Left hindlimb (tissue), 1 donor: ENCODE results near the gene PRRC2B.
"Not testable (repeated sequence)": the region's sequence is repeated elsewhere in the genome, so short reads cannot be mapped to it uniquely, and the experiment has no call there.

Experiments used
- DNase-seq: peaks from one replicate; pipeline ENCODE4 v3.0.0-alpha.2; 2018

PRRC2B gene

DNA sequence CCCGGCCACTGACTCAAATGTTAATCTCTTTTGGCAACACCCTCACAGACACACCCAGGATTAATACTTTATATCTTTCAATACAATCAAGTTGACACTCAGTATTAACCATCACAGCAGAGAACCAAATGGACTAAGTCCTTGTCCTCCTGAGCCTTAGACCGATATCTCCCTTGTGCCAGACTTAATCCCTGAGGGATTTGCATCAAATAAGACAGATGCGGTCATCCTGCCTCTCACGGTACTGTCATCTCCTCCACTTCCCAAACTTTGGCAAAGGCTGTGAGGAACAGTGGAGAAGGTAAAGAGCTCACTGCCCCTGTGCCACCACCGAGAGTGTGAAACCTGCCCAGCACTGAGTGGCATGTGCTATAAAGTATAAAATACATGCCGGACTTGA lies 6.5 kb upstream of the PRRC2B start:
- DNase-seq, result no peak

DNA sequence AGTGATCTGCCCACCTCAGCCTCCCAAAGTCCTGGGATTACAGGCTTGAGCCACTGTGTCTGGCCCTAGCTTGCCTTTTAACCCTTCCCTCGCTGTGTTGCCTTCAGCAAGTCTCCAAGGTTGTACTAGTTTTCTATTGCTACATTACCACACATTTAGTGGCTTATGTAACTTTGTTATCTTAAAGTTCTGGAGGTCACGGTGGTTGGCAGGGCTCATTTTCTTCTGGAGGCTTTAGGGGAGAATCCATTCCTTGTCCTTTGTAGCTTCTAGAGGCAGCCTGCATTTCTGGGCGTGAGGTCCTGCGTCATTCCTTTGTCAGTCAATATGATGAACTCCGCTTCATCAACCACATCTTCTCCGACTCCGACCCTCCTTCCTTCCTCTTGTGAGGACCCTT lies 2.9 kb upstream of the PRRC2B start:
- DNase-seq, result no peak

DNA sequence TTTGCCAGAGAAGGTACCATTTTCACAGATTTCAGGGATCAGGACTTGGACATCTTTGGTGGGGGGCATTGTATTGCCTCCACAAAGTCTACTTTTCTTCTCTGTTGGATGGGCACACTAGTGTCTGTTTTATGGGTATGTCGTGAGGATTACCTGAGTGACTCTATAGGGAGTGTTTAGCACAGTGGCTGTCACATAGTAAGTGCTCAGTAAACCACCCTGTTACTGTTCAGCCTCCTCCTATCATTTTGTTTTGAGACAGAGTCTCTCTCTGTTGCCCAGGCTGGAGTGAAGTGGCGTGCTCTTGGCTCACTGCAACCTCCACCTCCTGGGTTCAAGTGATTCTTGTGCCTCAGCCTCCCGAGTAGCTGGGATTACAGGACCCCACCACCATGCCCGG lies 2.4 kb upstream of the PRRC2B start:
- no peak for DNase-seq

- DNase-seq, result peak; percentile 60
These were observed 724 bp downstream of the PRRC2B start for GRCh38 chr9:131394464-131395156.

DNA sequence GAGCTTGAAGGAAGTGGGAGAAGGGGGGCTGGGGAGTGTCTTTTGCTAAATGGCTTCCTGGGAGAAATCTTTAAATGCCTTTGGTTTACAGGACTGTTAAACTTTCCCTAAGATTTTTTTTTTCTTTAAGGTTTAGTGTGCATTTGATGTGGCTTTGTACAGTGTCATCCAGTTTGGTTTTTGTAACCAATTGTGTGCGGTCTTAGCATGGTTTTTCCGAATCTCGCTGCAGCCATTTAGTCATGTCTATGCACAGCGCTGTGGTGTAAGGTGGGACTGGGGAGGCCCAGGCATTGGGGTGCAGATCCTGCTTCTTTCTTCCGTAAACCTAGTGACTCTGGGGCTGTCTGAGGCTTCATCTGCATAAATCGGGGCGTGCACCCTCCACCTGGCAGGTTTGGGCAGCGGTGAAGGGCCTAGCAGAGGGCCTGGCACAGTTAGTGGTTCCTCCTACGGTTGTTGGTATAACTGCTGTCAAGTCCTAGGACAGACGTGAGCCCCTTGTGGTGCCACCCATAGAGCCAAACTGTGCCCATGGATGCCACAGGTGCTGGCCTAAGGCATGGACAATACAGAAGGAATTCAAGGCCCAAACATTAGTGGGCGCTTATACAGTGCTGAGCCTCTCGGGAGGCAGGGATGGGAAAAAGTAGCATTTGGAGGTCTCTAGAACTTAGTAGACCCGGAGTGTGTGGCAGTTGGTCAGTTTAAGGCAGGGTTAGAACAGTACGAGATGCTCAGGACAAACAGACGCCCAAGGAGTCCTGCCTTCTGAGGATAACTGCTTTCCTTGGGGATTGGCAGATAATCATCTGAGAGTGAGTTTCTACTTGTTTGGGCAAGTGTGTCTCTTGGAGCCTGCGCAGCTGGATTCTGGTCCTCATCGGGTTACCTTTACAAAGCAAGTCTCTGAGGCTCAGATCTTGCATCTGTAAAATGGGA lies 1.5 kb downstream of the PRRC2B start:
- no peak for DNase-seq

GRCh38 chr9:131396099-131396479 lies 2.2 kb downstream of the PRRC2B start:
- DNase-seq, result not testable (repeated sequence)

- no peak for DNase-seq
These were observed 2.7 kb downstream of the PRRC2B start for GRCh38 chr9:131396626-131397025.

- no peak for DNase-seq
These were observed 3.4 kb downstream of the PRRC2B start for GRCh38 chr9:131397100-131397790.

DNA sequence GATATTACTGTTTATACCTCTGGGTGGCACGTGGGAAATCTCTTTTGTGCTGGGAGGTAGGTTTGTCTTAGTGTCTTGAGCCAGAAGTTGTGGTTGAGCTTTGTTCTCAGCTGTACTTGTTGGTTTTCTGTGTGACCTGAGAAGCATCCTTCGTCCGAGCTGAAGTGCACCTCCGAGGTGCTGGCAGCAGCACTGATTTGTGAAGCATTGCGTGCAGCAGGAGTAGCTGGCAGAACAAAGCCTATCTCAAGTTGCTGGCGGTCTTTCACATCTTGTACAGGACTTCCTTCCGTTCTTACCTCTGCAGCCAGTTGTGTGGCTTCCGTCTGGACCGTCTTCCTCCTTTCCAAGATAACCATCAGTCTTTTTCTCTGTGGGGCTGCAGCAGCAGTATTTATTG lies 4.3 kb downstream of the PRRC2B start:
- no peak for DNase-seq

GRCh38 chr9:131399972-131400371 lies 6.1 kb downstream of the PRRC2B start:
- no peak for DNase-seq

DNA sequence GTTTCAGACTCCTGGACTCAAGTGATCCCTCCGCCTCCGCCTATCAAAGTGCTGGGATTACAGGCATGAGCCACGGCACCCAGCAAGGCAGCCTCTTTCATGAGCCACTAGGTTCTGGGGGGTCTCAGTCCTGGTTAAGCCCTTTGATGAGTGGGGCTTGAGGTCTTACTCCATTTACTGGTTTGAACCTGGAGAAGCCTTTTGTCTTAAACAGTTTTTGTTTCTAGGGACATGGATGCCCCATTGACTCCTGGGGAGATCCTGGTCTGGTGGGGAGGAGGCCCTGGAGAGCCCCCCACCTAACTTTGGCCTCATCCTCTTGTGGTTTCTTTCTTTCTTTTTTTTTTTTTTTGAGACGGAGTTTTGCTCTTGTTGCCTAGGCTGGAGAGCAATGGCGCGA lies 6.7 kb downstream of the PRRC2B start:
- DNase-seq, result no peak

GRCh38 chr9:131402073-131402472 lies 8.2 kb downstream of the PRRC2B start:
- DNase-seq, result no peak

DNA sequence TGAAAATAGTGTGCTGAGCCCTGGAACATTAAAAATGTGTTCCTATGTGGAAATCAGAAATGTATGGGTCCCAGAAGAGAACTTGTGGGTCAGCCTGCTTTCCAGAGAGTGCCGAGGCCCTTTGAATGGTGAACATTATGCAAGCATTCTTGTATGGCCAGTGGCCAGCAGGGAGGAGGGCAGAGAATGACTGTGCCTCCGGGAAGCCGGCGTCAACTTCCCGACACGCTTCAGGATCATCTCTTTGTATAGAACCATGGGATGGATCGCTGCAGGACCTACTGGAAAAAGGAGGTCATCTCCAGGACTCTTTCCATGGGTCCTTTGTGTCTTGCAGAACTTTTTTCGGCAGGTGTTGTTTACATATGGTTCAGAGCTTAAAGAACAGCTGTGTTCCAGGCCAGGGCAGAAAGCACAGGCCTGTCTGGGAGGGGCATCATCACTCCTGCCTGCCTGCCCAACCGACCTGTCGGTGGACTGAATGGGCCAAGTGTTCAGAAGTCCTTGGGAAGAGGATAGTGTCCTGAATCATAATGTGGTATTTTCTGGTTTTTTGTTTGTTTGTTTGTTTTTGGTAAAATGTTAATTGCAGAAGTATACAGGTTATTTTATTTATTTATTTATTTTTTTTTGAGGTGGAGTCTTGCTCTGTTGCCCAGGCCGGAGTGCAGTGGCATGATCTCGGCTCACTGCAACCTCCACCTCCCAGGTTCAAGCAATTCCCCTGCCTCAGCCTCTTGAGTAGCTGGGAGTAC lies 9.0 kb downstream of the PRRC2B start:
- DNase-seq, result peak; percentile 82

- DNase-seq, result no peak
These were observed 9.5 kb downstream of the PRRC2B start for GRCh38 chr9:131403493-131403773.

- no peak for DNase-seq
These were observed 10.7 kb downstream of the PRRC2B start for GRCh38 chr9:131404581-131404980.

- no peak for DNase-seq
These were observed 11.1 kb downstream of the PRRC2B start for GRCh38 chr9:131404987-131405386.

- DNase-seq, result peak; percentile 59
These were observed 11.5 kb downstream of the PRRC2B start for GRCh38 chr9:131405428-131405827.

- DNase-seq, result no peak
These were observed 12.1 kb downstream of the PRRC2B start for GRCh38 chr9:131405858-131406537.

GRCh38 chr9:131406563-131407436 lies 12.9 kb downstream of the PRRC2B start:
- DNase-seq, result no peak

GRCh38 chr9:131407717-131408195 lies 13.9 kb downstream of the PRRC2B start:
- DNase-seq, result no peak

DNA sequence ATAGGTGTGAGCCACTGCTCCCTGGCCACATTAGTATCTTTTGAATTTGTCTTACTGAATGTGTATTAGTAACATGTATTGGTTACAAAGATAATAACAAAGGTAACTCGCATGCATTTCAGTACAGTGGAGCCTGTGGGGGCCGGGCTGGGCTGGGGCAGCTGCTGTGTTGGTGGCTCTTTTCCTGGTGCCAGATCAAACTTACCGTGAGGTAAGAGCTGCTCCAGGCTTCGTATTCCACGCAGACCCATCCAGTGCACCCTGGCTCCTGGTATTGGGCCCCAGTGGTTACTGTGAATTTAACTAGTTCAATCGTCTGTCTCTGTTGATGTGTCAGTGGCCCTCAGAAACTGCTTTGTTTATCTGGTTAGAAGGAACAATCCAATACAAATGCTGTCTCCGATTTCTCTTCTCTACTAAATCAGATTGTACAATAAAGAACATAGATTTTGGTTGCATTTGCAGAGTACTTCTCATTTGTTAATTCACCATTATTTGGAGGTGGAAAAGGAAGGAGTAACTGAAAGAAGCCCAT lies 15.6 kb downstream of the PRRC2B start:
- DNase-seq, result no peak
